NCI-H2227 (cell line): ENCODE measurements around the gene RCBTB1.

ENCODE experiments used
- DNase-seq: peaks from one replicate; lab custom pipeline; 2025; ENCODE audit not compliant: unreplicated experiment; lab: John Stamatoyannopoulos, UW

RCBTB1 gene

DNA sequence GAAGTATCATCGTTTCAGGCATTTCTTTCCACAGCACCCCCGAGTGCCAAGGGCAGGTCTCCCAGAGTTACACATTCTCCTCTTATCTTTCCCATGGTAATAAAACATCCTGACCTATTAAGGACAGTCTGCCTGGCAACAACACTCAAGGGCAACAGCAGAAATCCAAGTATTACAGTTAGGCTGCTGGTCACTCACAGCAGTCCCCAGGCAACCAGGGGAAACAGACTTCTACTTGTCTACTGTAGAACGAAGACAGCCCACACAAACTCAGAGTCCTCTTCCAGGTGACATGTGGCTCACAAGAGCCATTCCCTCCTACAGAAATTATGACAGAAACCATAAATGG, 24.3 kb downstream of the RCBTB1 start:
- no peak for DNase-seq

DNA sequence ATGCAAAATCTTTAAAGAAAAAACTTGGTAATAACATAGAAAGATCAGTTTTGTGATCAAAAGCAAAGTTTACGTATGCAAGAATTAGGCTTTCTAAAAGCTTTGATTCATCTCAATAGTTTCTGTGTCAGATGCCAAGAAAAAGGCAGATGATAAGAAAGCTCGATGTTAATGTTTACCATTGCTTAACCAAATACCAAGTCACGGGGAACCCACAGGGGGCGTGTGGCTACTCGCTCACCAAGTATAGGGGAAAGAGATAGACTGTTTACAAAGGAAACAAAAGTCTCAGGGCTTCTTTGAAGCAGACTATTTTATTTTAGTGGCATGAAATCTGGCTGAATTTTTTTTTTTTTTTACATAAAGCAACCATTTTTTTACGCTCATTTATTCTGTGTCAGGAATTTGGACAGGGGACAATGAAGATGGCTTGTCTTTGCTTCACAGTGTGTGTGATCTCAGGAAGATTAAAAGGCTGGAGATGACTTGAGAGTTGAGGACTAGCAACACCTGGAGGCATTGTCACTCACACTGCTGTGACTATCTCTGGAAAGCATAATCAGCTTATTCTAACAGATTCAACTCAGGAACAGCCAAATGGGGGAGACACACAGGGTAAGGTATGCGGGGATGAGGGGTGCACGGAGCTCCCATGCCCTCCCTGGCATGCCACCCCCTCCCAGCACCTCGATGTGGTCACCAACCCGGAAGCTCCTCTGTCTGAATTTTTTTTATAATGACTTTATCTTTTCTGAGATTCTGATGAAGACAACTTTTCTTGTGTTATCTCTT, 24.9 kb downstream of the RCBTB1 start:
- peak; percentile 1 for DNase-seq

DNA sequence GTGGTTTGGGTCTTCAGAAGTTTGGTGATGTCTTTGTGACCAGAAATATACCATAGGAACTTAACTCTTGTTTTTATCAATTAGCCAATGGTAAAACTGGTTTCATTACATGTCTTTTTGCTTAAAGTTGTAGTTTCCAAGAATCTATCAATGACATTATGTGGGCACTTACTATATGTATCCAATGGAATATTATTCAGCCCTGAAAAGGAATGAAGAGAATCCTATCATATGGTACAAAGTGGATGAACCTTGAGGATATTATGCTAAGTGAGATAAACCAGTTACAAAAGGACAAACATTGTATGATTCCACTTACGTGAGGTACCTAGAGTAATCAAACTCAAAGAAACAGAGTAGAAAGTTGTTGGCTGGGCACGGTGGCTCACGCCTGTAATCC, 26.4 kb downstream of the RCBTB1 start:
- no peak for DNase-seq

DNA sequence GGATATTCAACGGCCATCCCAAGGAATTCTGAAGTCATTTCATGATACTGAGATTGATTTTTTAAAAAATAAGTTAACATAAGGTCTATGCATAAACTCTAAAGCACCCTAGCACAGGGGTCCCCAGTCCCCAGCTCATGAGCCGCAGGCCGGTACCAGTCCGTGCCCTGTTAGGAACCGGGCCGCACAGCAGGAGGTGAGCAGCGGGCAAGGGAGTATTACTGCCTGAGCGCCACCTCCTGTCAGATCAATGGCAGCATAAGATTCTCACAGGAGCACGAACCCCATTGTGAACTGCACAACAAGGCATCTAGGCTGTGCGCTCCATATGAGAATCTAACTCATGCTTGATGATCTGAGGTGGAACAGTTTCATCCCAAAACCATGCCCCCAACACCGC, 31.0 kb downstream of the RCBTB1 start:
- DNase-seq: no peak

DNA sequence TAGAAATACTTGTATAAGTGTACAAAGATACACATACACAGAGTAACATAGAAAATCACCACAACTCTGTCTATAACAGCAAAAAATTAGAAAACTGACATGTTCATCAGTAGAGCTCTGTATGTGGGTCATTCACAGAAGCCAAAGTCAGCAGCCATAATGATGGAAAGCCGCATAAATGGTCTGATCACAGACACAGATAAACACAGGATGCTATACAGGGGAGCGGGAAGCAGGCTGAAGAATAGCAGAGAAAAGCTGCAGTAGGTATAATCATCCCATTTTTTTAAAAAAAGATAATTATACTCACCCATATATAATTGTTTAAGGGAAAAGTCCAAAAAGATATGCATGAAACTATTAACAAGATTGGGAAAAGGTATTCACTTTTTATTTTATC, 31.5 kb downstream of the RCBTB1 start:
- no peak for DNase-seq

DNA sequence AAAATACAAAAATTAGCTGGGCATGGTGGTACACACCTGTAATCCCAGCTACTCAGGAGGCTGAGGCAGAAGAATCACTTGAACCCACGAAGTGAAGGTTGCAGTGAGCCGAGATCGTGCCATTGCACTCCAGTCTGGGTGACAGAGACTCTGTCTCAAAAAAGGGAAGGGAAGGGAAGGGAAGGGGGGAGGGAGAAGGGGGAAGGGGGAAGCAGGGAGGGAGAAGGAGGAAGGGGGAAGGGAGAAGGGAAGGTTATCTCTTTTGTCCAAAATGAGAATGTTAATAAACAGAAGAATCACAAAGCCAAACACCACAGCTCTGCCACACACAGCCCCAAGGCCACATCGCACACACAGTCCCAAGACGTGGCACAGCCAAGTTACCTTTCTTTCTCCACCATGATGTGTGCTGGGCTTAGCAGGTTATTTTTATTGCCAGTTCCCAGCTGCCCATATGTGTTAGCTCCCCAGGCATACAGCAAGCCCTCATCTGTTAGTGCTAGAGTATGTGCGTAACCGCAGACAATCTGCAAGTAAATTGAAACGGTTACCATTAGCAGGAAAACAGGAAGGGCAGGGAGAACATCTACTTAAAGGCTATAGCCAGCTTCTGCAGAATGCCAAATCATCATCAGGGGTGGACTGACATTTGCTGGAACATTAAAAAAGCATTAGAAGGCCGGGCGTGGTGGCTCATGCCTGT, 34.3 kb downstream of the RCBTB1 start:
- no peak for DNase-seq

DNA sequence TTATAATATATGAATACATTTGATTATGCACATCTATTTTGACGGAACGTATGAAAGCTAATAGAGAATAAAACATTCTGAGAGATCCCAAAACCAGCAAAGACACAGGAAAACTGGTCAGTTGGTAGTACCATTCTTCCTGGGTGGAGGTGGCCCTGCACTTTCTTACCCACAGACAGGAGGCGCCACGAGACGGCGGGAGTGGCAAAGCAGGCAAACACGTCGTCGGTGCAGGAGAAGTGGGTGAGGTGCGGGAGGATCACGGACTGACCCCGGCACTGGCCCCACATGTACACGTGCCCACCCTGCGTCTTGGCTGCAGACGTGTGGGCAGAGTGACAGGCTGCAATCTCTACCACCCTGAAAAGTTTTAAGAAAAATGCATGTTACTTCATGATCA, 36.1 kb downstream of the RCBTB1 start:
- no peak for DNase-seq

DNA sequence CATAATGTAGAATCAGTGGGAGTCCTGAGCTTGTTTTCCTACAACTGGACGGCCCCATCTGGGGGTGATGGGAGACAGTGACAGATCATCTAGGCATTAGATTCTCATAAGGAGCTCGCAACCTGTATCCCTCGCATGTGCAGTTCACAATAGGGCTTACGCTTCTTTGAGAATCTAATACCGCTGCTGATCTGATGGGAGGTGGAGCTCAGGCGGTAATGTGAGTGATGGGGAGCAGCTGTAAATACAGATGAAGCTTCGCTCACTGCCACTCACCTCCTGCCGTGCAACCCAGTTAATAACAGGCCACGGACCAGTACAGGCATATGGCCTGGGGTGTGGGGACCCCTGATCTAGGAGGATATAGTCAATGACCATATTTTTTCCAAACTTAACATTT, 38.8 kb downstream of the RCBTB1 start:
- peak; percentile 56 for DNase-seq

DNA sequence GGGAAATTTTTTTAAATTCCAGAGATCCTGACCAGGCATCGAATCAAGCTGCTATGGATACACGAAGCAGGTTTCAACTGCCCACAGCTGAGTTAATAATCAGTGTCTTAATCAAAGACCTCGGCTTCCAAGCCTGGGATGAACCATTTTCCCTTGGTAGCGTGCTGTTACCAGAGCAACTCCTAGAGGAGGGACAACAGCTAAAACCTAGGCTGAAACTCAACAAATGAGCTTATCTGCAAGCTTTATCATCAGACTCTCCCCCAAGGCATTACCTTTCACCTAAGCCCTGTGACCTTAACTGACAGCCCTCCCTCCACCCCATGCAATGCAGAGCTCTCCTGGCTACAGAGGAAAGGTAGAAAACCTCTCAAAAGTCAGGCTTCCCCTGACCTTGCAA, 39.7 kb downstream of the RCBTB1 start:
- no peak for DNase-seq

DNA sequence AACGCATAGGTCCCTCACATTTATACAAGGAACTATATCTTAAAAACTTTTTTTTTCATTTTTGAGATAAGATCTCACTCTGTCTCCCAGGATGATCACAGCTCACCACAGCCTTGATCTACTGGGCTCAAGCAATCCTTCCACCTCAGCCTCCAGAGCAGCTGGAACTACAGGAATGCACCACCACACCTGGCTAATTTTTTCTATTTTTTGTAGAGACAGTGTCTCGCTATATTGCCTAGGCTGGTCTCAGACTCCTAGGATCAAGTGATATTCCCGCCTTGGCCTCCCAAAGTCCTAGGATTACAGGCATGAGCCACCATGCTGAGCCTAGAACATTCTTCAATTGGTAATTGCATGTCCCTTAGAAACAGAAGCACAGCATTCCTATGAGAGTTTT, 41.7 kb downstream of the RCBTB1 start:
- DNase-seq: no peak

DNA sequence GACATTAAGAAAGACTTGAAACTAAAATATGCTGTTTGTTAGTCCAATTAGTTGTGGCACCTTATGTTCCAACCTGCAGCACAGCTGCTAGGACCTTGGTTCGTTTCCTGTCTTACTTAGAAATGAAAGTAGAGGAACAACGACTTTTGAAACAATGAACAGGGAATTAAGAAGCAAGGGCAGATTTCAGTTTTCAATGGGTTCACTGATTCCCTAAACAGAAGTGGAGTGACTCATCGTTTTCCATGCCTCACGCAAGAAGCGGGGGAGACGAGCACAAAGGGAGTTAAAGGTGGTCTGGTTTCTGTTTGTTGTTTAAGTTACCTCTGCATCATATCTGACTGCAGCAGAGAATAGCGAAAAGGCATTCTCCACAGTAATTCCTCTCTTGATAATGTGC, 44.8 kb downstream of the RCBTB1 start:
- no peak for DNase-seq

DNA sequence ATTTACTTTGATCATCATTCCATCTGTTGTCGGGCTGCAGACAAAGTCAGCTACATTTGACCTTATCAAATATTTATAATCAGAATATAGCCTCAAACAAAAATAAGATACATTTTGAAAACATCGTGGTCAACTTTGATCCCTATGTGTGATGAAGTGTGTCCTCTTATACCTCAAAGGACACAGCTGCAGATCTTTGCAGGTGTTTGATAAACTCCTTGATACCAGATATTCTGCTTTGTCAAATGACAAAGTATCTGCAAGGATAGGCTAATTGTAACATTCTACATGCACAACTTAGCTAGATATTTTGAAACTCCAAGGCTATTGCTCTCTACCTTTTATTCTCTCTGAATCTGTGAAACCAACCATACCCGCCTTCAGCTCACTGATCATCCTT, 45.6 kb downstream of the RCBTB1 start:
- no peak for DNase-seq

DNA sequence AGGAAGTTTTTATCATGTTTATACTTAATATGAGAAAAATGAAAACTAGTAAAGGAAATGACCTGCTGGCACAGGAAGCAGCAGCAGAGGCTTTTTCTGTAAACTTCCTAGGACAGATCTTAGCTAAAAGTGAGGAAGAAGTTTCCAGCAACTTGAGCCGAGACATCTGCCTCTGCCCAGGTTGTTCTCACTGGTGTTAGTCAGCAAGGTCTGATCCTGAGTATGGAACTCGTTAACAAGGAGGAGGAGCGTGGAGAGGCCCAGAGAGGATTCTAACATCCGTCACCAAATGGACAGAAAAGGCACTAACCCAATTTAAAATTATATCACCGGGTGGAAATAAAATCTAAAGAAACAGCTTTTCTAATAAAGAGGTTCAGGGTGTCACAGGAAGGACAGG, 46.0 kb downstream of the RCBTB1 start:
- DNase-seq: no peak

DNA sequence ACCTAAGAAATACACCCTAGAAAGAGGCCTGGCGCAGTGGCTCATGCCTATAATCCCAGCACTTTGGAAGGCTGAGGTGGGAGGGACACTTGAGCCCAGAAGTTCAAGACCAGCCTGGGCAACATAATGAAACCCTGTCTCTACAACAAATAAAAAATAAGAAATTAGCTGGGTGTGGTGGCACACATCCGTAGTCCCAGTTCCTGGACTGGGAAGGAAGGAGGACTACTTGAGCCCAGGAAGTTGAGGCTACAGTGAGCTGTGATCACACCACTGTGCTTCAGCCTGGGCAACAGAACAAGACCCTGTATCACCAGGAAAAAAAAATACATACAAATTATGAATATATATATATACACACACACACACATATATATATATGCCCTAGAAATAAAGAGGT, 47.0 kb downstream of the RCBTB1 start:
- no peak for DNase-seq

DNA sequence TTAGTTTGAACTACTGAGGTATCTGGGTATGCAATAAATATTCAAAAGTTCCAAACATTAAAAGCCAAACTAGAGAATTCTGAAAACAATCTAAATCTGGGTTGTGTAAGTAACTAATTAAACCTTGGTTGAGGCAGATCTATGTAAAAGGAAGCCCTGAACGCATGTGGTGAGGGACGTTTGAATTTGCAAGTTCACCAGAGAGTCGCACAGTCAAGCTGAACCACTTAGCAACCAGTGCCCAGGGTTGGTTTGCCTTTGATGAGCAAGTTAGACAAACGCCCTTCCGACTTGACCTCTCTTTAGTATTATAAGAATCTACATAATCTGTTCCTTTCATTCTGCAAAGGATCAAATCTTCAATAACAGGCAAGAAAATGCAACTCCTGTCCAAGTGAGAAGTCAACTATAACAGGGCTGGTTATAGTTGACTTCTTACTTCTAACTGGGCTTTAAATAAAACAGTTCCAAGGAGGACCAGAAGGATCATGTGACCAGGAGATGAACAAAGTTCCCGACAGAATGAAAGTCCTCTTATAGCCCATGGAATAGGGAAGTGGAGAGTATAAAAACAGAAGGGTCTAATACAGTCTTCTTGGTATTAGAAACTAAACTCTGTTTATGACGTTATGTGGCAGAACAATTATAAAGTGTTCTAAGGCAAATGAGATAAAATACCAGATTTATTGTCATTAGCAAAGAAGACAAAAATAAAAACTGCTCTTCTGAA, 49.0 kb downstream of the RCBTB1 start:
- DNase-seq: no peak

DNA sequence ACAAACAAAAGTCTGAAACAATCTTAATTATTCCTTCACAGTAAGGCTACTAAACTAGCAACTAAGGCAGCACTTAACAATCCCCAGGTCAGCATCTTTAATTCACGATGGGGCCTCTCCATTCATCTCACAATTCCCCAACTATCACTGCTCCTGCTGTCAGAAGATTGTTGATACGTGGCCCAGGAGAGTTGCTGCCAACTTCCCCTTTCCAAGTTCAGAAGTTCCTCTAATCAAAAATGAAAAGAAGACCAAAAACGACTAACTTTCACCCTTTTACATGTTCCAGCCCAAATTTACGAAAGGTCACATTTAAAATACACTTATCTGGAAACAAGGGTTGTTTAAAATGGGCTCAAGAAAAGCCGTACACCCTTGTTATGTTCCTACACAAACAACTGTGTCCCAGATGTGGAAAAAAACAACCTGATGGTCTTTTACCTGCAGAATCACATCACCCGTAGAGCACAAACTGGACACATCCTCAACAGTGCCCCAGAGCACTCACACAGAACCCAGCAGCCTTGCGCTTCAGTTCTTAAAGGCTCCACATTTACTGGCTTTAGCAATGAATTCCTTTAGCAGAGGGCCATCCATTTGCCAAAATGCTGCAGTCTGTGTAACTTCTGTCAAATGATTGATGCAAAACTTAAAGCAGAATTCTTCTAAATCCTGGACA, 51.6 kb downstream of the RCBTB1 start:
- no peak for DNase-seq

DNA sequence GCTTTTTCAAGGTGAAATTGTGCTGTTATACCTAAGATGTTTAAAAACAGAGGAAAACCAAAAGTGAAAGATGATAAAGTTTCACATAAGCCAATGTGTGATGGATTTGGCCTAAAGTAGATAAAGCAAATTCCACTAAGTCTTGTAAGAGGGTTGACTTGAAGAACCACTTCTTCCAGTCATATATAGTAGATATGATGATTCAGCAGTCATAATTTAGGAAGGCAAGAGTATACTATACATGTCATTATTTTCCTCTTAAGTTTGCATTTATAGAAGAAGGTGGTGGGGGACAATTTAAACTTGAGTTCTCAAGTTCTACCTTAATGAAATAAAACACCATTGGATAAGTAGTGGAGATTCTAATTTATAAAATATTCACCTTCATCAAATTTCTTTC, 52.3 kb downstream of the RCBTB1 start:
- no peak for DNase-seq

DNA sequence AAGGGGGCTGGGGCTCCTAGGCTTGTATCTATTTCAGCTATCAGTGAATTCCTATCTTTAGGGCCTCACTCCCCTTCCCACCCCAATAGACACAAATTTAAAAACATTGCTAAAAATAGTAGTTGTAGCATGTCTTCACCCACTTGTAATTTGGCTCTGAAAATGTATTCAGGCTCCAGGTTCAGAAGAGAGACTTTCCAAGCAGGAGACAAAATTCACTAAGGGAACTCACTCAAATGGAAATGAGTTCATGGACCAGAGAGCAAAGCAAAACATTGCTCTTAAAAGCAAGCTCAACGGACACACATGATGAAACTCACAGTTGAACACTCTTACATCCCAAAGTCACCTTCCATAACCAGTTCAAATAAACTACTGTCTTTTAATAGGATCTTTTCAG, 52.8 kb downstream of the RCBTB1 start:
- no peak for DNase-seq

DNA sequence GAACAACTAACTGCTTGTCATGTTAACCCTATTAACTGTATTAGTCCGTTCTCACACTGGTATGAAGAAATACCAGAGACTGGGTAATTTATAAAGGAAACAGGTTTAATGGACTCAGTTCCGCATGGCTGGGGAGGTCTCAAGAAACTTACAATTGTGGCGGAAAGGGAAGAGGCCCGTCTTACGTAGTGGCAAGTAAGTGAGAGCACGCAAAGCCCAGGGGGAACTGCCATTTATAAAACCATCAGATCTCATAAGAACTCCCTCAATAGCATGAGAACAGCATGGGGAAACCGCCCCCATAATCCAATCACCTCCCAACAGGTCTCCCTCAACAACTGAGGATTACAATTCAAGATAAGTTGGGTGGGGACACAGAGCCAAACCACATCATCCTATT, 54.9 kb downstream of the RCBTB1 start:
- DNase-seq: no peak

DNA sequence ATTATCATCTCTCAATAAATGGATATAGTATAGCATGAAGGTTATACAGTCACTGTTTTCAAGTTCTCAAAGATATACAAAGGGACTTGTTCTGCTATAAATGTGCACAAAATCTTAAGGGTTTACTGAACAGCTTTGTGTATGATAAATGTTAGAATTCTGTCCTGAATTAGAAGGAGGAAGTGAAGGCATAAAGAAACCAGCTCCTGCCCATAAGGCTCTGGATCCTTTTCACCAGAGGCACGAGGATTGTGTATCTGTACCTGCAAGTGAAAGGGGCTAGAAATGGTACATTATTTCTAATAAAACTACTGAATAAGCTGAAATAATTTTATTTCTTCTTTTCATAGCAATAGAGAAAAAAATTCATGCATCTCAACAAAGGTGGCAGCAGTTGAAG, 57.2 kb downstream of the RCBTB1 start:
- no peak for DNase-seq

DNA sequence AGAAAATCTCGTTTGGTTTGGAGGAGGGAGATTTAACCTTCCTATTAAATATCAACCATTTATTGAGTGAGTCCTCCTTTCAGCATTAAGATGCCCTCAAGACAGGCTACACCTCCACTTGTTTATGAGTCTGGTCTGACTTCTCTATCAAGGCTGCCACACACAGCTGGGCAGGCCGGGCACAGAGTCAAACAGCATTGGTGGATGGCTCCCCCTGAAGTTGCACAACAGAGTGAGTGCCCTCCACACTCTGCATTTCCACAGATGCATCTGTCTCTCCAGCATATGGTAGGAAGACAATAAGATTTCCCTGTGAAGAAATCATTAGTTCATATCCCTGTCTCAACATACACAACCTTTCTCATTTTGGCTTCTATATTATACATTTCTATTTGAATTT, 58.2 kb downstream of the RCBTB1 start:
- DNase-seq: no peak
